Heart right ventricle (tissue), 16 donors: ENCODE measurements around the gene UBE3B. TPM values are rescaled to one million over a fixed set of nuclear protein-coding genes. Genes with fewer than 3 reads are reported as not detected.
"Not testable (repeated sequence)": the region's sequence is repeated elsewhere in the genome, so short reads cannot be mapped to it uniquely, and the experiment has no call there.

ENCODE experiments used
- ATAC-seq, 8 donors: fragments of 200-7000 bp; cut with Tn5 transposase; one replicate each; pipeline ENCODE4 v1.9.1; 2020; ENCODE audit warnings: mild to moderate bottlenecking in 8 of 8, moderate library complexity in 8 of 8, moderate number of reproducible peaks in 1 of 8
- DNase-seq, 2 donors: peaks; one replicate each; pipeline ENCODE4 v3.0.0-alpha.2; 2020
- H3K27ac ChIP-seq, 10 donors: fragments of 200-600 bp; sonication (generic) in 2 of 10; one replicate each; pipeline versions ENCODE4 v1.5.0 to v1.8.0; 2020 to 2022; ENCODE audit warnings: mild to moderate bottlenecking in 3 of 10
- H3K27me3 ChIP-seq, 7 donors: fragments of 200-600 bp; one replicate each; pipeline ENCODE4 v1.8.0; 2021 to 2022; ENCODE audit warnings: mild to moderate bottlenecking in 2 of 7
- H3K36me3 ChIP-seq, 9 donors: fragments of 200-600 bp; sonication (generic) in 1 of 9; one replicate each; pipeline versions ENCODE4 v1.5.0 to v1.8.0; 2020 to 2022; ENCODE audit warnings: mild to moderate bottlenecking in 2 of 9
- H3K4me1 ChIP-seq, 9 donors: fragments of 200-600 bp; sonication (generic) in 1 of 9; one replicate each; pipeline versions ENCODE4 v1.5.0 to v1.8.0; 2020 to 2022; ENCODE audit warnings: mild to moderate bottlenecking in 4 of 9
- H3K4me3 ChIP-seq, 10 donors: fragments of 200-600 bp; sonication (generic) in 2 of 10; one replicate each; pipeline versions ENCODE4 v1.5.0 to v1.8.0; 2020 to 2022; ENCODE audit warnings: mild to moderate bottlenecking in 7 of 10, moderate library complexity in 2 of 10
- H3K9me3 ChIP-seq, 11 donors: fragments of 200-600 bp in 10 of 11; sonication (generic) in 2 of 11; one replicate each; pipeline versions ENCODE4 v1.5.0 to v1.8.0; 2013 to 2022; ENCODE audit warnings: mild to moderate bottlenecking in 2 of 11, control low read depth in 1 of 11, moderate library complexity in 1 of 11
- CTCF ChIP-seq, 9 donors: fragments of 200-600 bp; sonication (generic) in 2 of 9; IDR thresholded peaks; one replicate each; pipeline versions ENCODE4 v1.5.0 to v1.8.0; 2021 to 2022; ENCODE audit warnings: antibody characterized with exemption in 9 of 9, mild to moderate bottlenecking in 5 of 9, moderate library complexity in 1 of 9
- WGBS, 2 donors: extraction: QIAGEN DNeasy Blood & Tissue Kit; methylation state at CpG; one replicate each; pipeline ENCODE4 v1.1.7; 2013; ENCODE audit warnings: inconsistent platforms in 1 of 2; 5-methylcytosine and 5-hydroxymethylcytosine counted together
- intact Hi-C, 10 donors: fragments of 100-400 bp; cut with DNase I; formaldehyde crosslinking; loops; one replicate each; pipeline versions ENCODE4 v1.11.1 to v1.14.2; 2022
- long read RNA-seq, 3 donors: library from polyadenylated mRNA; unstranded; transcript quantifications; one replicate each; pipeline ENCODE4 v2.0.0, GENCODE V29; 2020 to 2021
- polyA plus RNA-seq, 2 donors: library from polyadenylated mRNA; stranded (reverse); fragments of 200-250 nt; gene quantifications; one replicate each; pipeline ENCODE4 v1.2.3, GENCODE V29; 2013
- total RNA-seq, 10 donors: library from RNA; stranded (reverse); fragmentation: NEBNext Ultra II Directional in 3 of 10; extraction: Animal tissue kit (Norgen Biotek cat#: 25700) in 3 of 10; gene quantifications; one replicate each; pipeline versions ENCODE4 v1.2.1 to v1.2.4, GENCODE V29; 2021 to 2023
- donor health status: Arrhythmogenic right ventricular cardiomyopathy.
- donor health status: ischemic (EF 13 %, LVEDD 7.1; RV severe dilation, severe dysfunction).
- donor health status: healthy with polysubstance abuse.
- donor health status: DM: no; HTN: yes; CAD: no.
- donor health status: DM: no; HTN: no; CAD: no.
- donor health status: ischemic (EF 25% LVEDD 6.9; RV normal size, moderate dysfunction).
- donor health status: ischemic (EF 25% LVEDD 5.7; RV mildly dilated, moderate dysfunction).
- donor health status: healthy.
- donor health status: DM: yes; HTN: yes; CAD: no.
- donor health status: Ischemic cardiomyopathy.
- donor health status: ischemic (EF 35%, LVEDD 5.7; RV mildly dilated, moderate dysfunction).
- donor health status: nonischemic (EF 11% LVEDD 7.7; RV severe dilation, severe dysfunction).
- donor health status: DM: yes; HTN: yes; CAD: no.
- donor health status: PGD.
- donor health status: ischemic (EF 29% LVEDD 5.4; RV normal size, mild dysfunction).
- donor health status: nonischemic (EF 23%, LVEDD 6.1; RV moderate dilation, normal function).

The UBE3B gene
- total RNA-seq, result 10 to 100 TPM; 50.9 to 58.8 (median 55.8) TPM
- 10 to 100 TPM; 13.7 to 17.8 TPM for polyA plus RNA-seq
- long read RNA-seq, donor 1, full-length matches to known transcripts, result 4 of 52 reads
- long read RNA-seq, donor 1, partial matches to known transcripts, result 42 of 52 reads
- long read RNA-seq, donor 1, other reads (novel, unspliced or antisense), result 6 of 52 reads
- long read RNA-seq, donor 2, full-length matches to known transcripts, result 9 of 45 reads
- long read RNA-seq, donor 2, partial matches to known transcripts, result 10 of 45 reads
- long read RNA-seq, donor 2, other reads (novel, unspliced or antisense), result 26 of 45 reads
- long read RNA-seq, donor 3, full-length matches to known transcripts, result 16 of 85 reads
- long read RNA-seq, donor 3, partial matches to known transcripts, result 14 of 85 reads
- long read RNA-seq, donor 3, other reads (novel, unspliced or antisense), result 55 of 85 reads

GRCh38 chr12:109477185-109477962 is at the start of gene UBE3B, which contains the start of gene KCTD10:
Gene UBE3B, plus strand, starts transcription at chr12:109477634. Its CDS starts 5,918 bp downstream, at chr12:109483552.
Gene KCTD10, minus strand, starts transcription at chr12:109477300. Its CDS starts 38 bp downstream, at chr12:109477262.
- Histone ChIP-seq H3K4me1 (peaks cover 8 to 63% (median 56%) of the 10 kb centered on the region in 9 donors), H3K4me3 (peak within 1 kb of the TSS; percentile 73 to 99 (median 88)), H3K27ac (peak within 1 kb of the TSS; percentile 92 to 100 (median 98)), H3K27me3 (no peaks in the 10 kb centered on the region), H3K36me3 (peaks cover 0 to 24% (median 2%) of the 10 kb centered on the region in 9 donors), H3K9me3 (no peaks in the 10 kb centered on the region)
- intact Hi-C loops, result loop anchor here in 9 of 10 donors (1.0 to 5.0 kb wide), 5 partner anchors 10 to 49 kb away; no protein-coding TSS in a partner anchor
- peak; percentile 89 to 91 for DNase-seq
- TF ChIP-seq CTCF (IDR thresholded peaks at IDR 0.05), result peak in 4 of 9 donors; percentile 14 to 37 (median 18)
- WGBS, 2 donors, result 0 to 1% methylated on average over 54 of the region's 54 CpGs
- peak; percentile 97 to 100 (median 99) for ATAC-seq

- peak; percentile 98 to 100 (median 98) for TF ChIP-seq CTCF (IDR thresholded peaks at IDR 0.05)
- intact Hi-C loops, result loop anchor here in 7 of 10 donors (2.0 to 10.0 kb wide), 9 partner anchors 34 to 454 kb away; partner anchors contain the start of genes KCTD10 (in 2 of the 7), UBE3B (in 2 of the 7) and GLTP (in 1 of the 7)
Measured at GRCh38 chr12:109428037-109428629, 49.3 kb upstream of the UBE3B start.

GRCh38 chr12:109428804-109429203 is 48.6 kb upstream of the UBE3B start:
- H3K4me3 ChIP-seq, H3K27ac ChIP-seq, H3K27me3 ChIP-seq, H3K36me3 ChIP-seq, ATAC-seq, DNase-seq, H3K9me3 ChIP-seq: not testable (repeated sequence)
- intact Hi-C loops, result loop anchor here in 7 of 10 donors (2.0 to 10.0 kb wide), 9 partner anchors 33 to 453 kb away; partner anchors contain the start of genes KCTD10 (in 2 of the 7), UBE3B (in 2 of the 7) and GLTP (in 1 of the 7)
- WGBS, 2 donors, result 93 to 94% methylated on average over 3 of the region's 3 CpGs
- H3K4me1 ChIP-seq, result peaks cover 0 to 16% (median 12%) of the 10 kb centered on the region in 9 donors

More at GRCh38 chr12:109428037-109428629, 49.3 kb upstream of the UBE3B start:
- peak; percentile 75 to 93 (median 88) for ATAC-seq
- H3K27me3 ChIP-seq, result peaks cover 0 to 2% (median 0%) of the 10 kb centered on the region in 7 donors
- H3K4me3 ChIP-seq, result no peak overlapping the region
- H3K36me3 ChIP-seq, result no peaks in the 10 kb centered on the region
- H3K27ac ChIP-seq, result no peak overlapping the region
- WGBS, 2 donors, result 21 to 22% methylated on average over 8 of the region's 8 CpGs
- DNase-seq, result peak; percentile 79 to 87
- H3K4me1 ChIP-seq, result peaks cover 0 to 9% (median 7%) of the 10 kb centered on the region in 9 donors
- no peaks in the 10 kb centered on the region for H3K9me3 ChIP-seq

- Histone ChIP-seq H3K4me3 (no peak overlapping the region), H3K36me3 (no peaks in the 10 kb centered on the region), H3K4me1 (peaks cover 0 to 19% (median 12%) of the 10 kb centered on the region in 9 donors), H3K27ac (no peak overlapping the region), H3K27me3 (no peaks in the 10 kb centered on the region), H3K9me3 (no peaks in the 10 kb centered on the region)
- 93 to 96% methylated on average over 6 of the region's 6 CpGs for WGBS, 2 donors
- intact Hi-C loops, result loop anchor here in 6 of 10 donors (5.0 to 10.0 kb wide), 4 partner anchors 42 to 345 kb away; partner anchors contain the start of genes KCTD10 (in 3 of the 6) and UBE3B (in 3 of the 6)
- ATAC-seq (no peak), DNase-seq (no peak)
- TF ChIP-seq CTCF (IDR thresholded peaks at IDR 0.05), result no peak
Measured at GRCh38 chr12:109430244-109430643, 47.2 kb upstream of the UBE3B start.
